NCI-H1436 (cell line): ENCODE data around the gene ULBP1.
"Not testable (repeated sequence)": the region's sequence is repeated elsewhere in the genome, so short reads cannot be mapped to it uniquely, and the experiment has no call there.

Experiments
- DNase-seq: peaks from one replicate; lab custom pipeline; 2025; lab: John Stamatoyannopoulos, UW

The ULBP1 gene

GRCh38 chr6:149953390-149953789, 10.4 kb upstream of the ULBP1 start:
- not testable (repeated sequence) for DNase-seq

- not testable (repeated sequence) for DNase-seq
Measured at GRCh38 chr6:149953934-149954327, 9.8 kb upstream of the ULBP1 start.

DNA sequence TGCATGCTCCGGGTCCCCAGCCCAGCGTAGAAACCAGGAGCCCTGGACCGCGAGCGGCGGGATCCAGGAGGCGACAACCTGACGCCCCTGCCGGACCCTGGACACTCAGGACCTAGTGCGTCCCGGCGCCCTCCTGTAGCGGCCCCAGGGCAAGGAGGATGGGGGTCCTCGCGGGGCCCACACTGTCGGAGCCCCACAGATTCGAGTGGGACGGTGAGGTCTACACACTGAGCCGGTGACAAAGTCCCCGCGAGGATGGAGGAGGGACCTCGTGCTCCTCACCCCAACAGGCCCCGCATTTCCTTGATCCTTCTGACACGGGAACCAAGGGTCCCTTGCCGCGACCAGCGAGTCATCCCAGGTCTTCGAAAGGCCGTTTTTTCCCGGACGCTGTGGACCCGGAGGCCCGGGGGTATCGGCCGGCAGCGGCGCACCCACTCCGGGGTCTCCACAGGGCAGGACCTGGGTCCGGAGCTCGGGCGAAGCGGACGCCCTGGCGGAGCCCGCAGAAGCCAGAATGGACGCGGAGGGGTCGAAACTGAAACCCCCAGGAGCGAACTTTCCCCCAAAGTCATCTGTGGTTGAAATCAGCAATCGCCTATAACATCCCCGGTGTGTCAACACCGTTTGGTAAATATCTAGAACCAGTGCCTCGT, 9.3 kb upstream of the ULBP1 start:
- DNase-seq: not testable (repeated sequence)

DNA sequence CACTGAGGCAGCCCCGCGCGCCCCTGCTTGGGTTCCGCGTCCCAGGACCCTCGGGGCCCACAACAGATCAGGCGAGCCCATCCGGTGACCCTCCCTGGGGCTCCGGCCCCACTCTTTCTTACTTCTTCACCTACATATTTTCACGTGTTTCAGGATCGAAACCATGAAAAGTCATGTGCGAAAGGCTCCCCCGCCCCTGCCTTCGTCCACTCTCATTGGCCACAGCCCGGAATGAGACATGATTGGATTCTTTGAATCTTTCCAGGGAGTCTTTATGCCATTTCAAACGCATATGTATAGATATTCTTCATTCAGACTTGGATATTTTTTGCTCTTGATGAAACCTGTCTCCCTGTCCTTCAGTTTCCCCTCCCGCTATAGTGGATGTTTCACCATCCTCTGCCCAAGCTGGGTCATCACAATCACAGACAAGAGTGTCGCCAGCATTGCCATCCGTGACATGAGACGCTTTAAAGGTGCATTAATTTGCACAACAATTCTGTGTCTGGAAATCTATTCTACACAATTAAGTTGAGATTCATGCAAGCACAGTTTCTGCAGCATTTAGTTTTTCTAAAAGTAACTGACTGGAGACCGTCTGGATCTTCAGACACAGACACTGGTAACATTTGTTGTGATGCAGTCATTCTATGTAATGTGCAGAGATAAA, 8.6 kb upstream of the ULBP1 start:
- not testable (repeated sequence) for DNase-seq

- not testable (repeated sequence) for DNase-seq
Measured at GRCh38 chr6:149955654-149956317, 8.0 kb upstream of the ULBP1 start.

- not testable (repeated sequence) for DNase-seq
Measured at GRCh38 chr6:149958124-149958523, 5.6 kb upstream of the ULBP1 start.

DNA sequence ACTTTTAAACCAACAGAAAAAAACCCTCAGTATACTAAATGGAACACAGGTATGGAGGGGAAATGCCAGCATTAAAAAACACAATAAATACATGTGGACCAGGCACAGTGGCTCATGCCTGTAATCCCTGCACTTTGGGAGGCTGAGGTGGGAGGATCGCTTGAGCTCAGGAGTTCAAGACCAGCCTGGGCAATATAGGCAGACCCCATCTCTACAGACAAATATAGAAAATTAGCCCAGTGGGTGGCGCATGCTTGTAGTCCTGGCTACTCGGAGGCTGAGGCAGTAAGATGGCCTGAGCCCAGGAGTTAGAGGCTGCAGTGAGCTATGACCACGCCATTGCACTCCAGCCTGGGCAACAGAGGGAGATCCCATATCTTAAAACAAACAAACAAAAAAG, 3.9 kb upstream of the ULBP1 start:
- not testable (repeated sequence) for DNase-seq

- DNase-seq: no peak
Measured at GRCh38 chr6:149960488-149960887, 3.3 kb upstream of the ULBP1 start.

GRCh38 chr6:149961728-149962425, 1.9 kb upstream of the ULBP1 start:
- DNase-seq: no peak

GRCh38 chr6:149962461-149963211, 1.1 kb upstream of the ULBP1 start:
- no peak for DNase-seq

DNA sequence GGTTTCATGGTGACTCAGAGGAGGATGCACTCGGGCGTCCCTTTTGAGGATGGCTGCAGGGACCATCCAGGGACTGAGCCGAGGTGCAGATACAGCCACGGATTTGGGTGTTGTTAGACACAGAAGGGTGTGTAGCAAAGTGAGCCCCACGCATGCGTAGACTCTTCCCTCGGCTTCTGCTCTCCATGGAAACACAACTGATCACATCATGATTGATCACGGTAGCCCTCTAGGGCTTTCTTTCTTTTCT, 606 bp upstream of the ULBP1 start:
- peak; percentile 3 for DNase-seq

DNA sequence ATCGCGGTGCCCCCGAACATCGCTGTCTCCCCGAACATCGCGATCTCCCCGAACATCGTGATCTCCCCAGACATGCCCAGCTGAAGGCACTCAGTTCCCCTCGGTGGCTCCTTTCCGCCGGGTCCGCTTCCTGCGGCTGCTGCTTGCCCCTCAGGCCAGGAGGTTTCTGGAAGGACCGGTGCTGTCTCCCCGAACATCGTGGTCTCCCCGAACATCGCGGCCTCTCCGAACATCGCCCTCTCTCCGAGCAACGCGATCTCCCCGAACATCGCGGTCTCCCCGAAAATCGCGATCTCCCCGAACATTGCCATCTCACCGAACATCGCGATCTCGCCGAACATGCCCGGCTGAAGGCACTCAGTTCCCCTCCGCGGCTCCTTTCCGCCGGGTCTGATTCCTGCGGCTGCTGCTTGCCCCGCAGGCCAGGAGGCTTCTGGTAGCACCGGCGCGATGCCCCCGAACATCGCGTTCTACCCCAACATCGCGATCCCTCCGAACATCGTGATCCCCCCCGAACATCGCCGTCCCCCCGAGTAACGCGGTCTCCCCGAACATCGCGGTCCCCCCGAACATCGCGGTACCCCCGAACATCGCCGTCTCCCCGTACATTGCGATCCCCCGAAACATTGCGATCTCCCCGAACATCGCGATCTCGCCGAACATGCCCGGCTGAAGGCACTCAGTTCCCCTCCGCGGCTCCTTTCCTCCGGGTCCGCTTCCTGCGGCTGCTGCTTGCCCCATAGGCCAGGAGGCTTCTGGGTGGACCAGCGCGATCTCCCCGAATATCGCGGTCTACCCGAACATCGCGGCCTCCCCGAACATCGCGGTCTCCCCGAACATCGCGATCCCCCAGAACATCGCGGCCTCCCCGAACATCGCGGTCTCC, 808 bp downstream of the ULBP1 start:
- no peak for DNase-seq

DNA sequence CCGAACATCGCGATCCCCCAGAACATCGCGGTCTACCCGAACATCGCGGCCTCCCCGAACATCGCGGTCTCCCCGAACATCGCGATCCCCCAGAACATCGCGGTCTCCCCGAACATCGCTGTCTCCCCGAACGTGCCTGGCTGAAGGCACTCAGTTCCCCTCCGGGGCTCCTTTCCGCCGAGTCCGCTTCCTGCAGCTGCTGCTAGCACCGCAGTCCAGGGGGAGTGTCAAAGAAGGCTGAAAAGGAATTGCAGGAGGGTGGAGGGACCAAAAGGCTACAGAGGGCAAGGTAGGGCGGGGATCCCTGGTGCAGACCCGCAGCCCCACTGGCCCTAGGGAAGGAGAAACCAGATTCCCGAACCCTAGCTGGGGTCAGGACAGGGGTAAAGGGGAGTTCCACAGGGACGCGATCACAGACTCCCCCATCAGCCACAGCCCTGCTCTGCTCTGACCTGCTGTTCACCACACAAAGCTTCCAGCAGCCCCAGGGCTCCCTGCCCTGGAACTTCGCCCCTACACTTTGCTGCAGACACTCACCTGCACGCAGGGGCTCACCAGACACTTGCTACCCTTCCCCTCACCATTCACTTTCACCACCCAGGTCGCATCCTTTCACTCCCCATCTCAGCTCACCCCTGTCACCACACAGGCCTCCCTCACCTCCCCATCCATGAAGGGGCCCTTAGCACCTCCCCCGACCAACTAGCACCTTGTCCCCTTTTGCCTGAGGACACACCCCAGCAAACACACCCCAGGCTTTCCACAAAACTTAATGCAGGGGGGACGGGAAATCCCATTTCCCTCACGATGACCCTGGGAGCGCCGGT, 1.7 kb downstream of the ULBP1 start:
- DNase-seq: no peak

DNA sequence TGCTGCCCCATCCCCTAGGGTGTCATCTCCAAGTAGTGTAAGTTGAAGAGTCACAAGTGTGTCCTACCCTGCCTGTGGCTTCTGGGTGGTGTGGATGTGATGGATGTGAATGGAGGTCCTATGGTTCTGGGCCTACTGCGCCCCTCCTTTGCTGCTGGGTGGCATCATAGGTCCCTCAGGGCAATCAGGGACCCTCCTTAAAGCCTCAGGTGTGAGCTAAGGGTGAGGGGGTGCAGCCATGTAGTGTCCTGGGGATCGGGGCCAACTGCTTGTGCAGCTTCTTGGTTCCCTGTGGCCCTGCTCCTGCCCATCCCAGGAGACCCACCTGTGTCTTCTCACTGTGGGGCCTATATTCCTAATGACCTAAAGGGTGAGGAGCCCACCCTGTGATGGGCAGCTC, 2.6 kb downstream of the ULBP1 start:
- not testable (repeated sequence) for DNase-seq

DNA sequence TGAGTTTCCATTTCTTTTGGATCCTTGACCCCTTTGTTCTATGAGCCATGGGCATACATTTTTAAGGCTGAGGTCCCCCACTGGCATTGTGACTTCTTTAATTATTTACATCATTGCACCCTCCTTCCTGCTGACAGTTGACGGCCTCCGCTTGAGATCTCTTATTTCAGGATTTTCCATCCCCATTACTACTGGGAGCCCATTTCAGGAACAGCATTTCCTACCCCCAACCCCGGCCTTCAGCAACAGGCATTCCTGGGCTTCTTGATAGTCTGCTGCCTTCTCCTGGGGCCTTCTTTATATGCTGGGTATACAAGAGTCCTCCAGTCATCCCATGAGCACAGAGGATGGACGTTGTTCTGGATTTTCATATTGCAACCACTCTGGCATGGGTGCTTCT, 3.8 kb downstream of the ULBP1 start:
- no peak for DNase-seq

DNA sequence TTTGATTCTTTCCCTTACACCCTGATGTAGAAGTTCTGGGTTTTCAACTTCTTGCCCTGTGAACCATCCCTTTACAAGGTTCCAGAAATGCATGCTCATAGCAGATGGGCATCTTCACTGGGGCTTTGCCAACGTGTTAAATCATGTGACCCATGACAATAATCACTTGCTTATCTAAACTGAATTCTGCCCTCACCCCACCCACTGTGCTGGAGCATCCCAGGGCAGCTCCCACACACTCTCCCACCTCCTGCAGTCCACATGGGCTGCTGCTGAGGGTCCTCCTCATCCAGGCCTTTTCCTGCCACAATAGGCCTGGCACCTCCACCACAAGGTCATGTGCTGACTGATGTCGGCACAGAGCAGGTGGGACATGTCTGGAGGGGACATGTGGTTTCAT, 4.3 kb downstream of the ULBP1 start:
- DNase-seq: not testable (repeated sequence)

DNA sequence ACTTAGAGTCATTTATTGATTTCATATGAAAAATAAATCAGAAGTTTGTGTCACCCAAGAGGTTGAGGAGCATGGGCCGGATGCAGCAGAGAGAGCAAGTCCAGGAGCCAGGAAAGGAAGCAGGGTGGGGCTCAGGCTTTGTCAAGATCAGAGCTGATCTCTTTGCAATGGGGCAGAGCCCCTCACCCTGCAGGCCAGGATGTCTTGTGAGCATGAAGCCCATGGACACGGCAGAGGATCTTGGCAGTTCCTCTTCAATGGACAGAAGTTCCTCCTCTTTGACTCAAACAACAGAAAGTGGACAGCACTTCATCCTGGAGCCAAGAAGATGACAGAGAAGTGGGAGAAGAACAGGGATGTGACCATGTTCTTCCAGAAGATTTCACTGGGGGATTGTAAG, 5.2 kb downstream of the ULBP1 start:
- not testable (repeated sequence) for DNase-seq

DNA sequence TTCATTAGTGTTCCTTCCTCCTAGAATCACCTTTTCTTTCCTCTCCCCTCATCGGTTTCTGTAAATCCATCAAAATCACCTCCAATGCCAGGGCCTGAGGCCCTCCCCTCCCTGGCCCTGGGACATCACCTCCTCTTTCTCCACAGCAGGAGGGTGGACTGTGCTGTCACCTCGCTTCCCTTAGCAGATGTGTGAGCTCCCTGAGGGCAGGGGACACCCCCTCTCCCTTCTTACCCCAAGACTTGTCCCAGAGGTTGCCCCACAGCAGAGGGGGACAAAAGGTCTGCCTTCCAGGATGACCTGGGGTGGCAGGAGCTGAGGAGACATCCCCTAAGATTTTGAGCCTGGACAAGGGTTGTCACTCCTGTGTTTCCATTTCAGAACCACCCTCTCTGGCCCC, 5.9 kb downstream of the ULBP1 start:
- no peak for DNase-seq

DNA sequence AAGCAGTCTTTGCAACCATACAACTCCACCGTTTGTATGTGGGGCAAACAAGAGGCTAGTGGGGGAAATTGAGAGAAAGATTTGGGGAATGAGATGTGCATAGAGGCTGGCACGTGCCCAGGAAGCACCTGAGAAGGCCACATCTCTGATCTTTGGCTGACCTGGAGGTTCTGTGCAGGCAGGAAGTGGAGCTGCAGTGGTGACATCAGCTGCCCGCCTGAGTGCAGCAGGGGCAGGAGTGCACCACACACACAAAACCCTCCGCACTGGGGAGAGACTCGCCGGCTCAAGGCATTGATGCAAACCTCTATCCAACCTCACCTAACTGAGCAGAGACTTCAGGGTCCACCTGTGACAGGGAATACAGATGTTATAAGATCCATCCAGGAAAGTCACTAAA, 10.7 kb downstream of the ULBP1 start:
- not testable (repeated sequence) for DNase-seq

GRCh38 chr6:149974825-149975224, 11.1 kb downstream of the ULBP1 start:
- DNase-seq: no peak
